Activated naive CD4-positive, alpha-beta T cell treated with anti-CD3 and anti-CD28 coated beads, Interleukin-2, amount 50 U/mL, for 24 hours (primary cell): Measurements from ENCODE around the gene SHANK3.

Experiments used
- H3K27ac Mint-ChIP-seq: one replicate; pipeline ENCODE4 v1.8.0; 2021; ENCODE audit warnings: mild to moderate bottlenecking, mixed read lengths
- H3K27me3 Mint-ChIP-seq: one replicate; pipeline ENCODE4 v1.8.0; 2021; ENCODE audit warnings: mixed read lengths
- H3K36me3 Mint-ChIP-seq: one replicate; pipeline ENCODE4 v1.8.0; 2021; ENCODE audit warnings: mixed read lengths
- H3K4me1 Mint-ChIP-seq: one replicate; pipeline ENCODE4 v1.8.0; 2021; ENCODE audit warnings: mixed read lengths
- H3K4me3 Mint-ChIP-seq: one replicate; pipeline ENCODE4 v1.8.0; 2021; ENCODE audit warnings: mild to moderate bottlenecking, mixed read lengths
- H3K9me3 Mint-ChIP-seq: one replicate; pipeline ENCODE4 v1.8.0; 2021; ENCODE audit warnings: mixed read lengths

The SHANK3 gene

DNA sequence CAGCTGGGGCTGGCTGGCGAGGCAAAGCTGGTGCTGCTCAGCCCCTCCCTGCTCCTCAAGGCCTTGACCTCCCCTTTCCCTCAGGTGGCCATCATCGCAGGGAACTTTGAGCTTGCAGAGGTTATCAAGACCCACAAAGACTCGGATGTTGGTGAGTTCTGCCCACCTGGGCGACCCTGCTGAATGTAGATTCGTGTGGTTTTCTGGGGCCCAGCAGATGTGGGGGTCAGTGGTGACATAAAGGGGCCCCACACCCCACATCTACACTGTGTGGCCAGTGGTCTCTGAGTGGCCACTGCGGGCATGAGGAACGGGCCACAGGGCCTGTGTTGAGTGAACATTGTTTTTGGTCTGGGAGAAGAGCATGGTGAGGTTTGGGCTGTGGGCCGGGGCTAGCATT, 11.9 kb downstream of the SHANK3 start:
- Mint-ChIP-seq H3K36me3 (no peaks in the 10 kb centered on the region), H3K27ac (no peak overlapping the region), H3K4me1 (no peaks in the 10 kb centered on the region), H3K9me3 (no peaks in the 10 kb centered on the region), H3K4me3 (no peak overlapping the region), H3K27me3 (no peaks in the 10 kb centered on the region)

DNA sequence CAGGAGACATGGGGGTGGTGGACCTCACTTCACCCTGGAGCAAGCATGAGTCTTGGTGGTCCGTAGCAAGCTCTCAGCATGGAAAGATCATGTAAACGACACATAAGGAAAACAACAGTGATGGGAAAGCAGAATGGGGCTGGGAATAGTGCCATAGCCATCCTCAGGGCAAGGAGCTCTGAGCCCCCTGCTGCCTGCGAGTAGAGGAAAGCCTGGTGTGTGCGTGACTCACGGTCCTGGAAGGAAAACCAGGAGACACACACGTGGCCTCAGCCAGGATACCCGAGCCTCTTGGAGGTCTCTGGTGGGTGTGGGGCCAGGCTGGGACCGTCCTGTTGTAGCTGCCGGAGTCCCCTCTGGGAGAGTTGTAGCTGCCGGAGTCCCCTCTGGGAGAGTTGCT, 12.4 kb downstream of the SHANK3 start:
- no peak overlapping the region for H3K4me3 Mint-ChIP-seq
- H3K9me3 Mint-ChIP-seq = no peaks in the 10 kb centered on the region
- no peaks in the 10 kb centered on the region for H3K36me3 Mint-ChIP-seq
- H3K4me1 Mint-ChIP-seq = no peaks in the 10 kb centered on the region
- no peak overlapping the region for H3K27ac Mint-ChIP-seq
- H3K27me3 Mint-ChIP-seq = no peaks in the 10 kb centered on the region

DNA sequence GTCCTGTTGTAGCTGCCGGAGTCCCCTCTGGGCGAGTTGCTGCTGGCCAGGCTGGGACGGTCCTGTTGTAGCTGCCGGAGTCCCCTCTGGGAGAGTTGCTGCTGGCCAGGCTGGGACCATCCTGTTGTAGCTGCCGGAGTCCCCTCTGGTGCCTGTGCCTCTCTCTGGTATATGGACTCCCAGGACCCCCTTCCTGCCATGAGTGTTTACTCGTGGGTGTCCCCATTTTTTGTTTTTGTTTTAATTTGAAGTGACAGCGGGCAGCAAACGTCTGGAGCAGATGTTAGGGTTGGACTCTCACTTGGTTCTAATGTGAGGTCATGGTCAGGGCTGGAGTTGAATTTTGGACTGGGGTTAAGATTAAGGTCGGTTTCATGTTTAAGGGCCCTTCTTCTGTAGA, 14.2 kb downstream of the SHANK3 start:
- no peak overlapping the region for H3K4me3 Mint-ChIP-seq
- no peaks in the 10 kb centered on the region for H3K9me3 Mint-ChIP-seq
- no peaks in the 10 kb centered on the region for H3K36me3 Mint-ChIP-seq
- H3K27ac Mint-ChIP-seq = no peak overlapping the region
- H3K4me1 Mint-ChIP-seq = no peaks in the 10 kb centered on the region
- no peaks in the 10 kb centered on the region for H3K27me3 Mint-ChIP-seq

DNA sequence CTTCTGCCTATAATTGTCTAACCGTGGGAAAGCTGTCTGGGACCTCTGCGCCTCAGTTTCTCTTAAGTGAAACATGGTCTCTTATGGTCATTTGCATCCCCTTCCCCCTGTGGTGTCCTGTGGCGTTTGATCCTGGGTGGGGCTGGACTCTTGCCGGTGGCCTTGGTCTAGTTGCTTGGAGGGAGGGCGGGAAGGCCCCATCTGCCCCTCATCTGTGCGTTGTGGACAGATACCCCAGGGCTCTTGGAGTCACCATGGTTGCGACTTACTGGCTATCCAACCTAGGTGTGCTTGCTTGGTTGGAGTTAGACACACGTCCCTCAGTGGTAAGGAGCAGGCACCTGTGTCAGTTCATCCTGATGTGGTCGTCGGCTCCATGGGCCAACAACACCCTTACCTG, 15.2 kb downstream of the SHANK3 start:
- no peaks in the 10 kb centered on the region for H3K27me3 Mint-ChIP-seq
- H3K4me3 Mint-ChIP-seq = no peak overlapping the region
- no peaks in the 10 kb centered on the region for H3K4me1 Mint-ChIP-seq
- no peaks in the 10 kb centered on the region for H3K9me3 Mint-ChIP-seq
- H3K36me3 Mint-ChIP-seq = no peaks in the 10 kb centered on the region
- peak overlapping the region; percentile 23 for H3K27ac Mint-ChIP-seq

DNA sequence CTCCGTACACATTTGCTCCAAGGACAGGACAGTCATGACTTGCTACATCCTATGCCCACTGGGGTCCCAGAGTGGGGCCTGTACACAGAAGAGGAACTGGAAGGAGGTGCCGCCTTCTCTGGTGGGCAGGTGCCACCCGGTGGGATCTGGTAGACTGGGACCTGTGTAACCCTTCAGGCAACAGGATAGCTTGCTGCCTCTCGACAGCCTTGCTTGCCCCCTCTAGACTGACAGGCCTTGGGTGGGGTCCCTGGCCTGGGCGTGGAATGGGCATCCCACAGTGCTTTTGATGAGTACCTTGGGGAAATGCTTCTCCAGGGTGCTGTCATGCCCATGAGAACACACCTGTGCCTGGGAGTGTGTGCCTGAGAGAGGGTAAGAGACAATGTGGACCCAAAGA, 15.8 kb downstream of the SHANK3 start:
- Mint-ChIP-seq H3K36me3 (no peaks in the 10 kb centered on the region), H3K4me1 (no peaks in the 10 kb centered on the region), H3K27ac (no peak overlapping the region), H3K4me3 (no peak overlapping the region), H3K27me3 (no peaks in the 10 kb centered on the region), H3K9me3 (no peaks in the 10 kb centered on the region)

DNA sequence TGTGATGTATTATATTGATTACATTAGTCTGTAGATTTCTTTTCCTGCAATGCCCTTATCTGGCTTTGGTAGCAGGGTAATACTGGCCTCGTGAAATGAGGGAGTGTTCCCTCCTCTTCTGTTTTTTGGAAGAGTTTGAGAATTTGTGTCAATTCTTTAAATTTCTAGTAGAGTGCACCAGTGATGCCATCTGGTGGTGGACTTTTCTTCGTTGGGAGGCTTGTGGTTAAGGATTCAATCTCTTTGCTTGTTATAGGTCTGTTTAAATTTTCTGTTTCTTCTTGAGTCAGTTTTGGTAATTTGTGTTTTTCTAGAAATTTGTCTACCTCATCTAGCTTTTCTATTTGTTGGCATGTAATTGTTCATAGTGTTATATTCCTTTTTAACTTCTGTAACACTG, 18.9 kb downstream of the SHANK3 start:
- no peak overlapping the region for H3K27ac Mint-ChIP-seq
- no peaks in the 10 kb centered on the region for H3K36me3 Mint-ChIP-seq
- H3K9me3 Mint-ChIP-seq = no peaks in the 10 kb centered on the region
- no peaks in the 10 kb centered on the region for H3K4me1 Mint-ChIP-seq
- no peak overlapping the region for H3K4me3 Mint-ChIP-seq
- no peaks in the 10 kb centered on the region for H3K27me3 Mint-ChIP-seq

DNA sequence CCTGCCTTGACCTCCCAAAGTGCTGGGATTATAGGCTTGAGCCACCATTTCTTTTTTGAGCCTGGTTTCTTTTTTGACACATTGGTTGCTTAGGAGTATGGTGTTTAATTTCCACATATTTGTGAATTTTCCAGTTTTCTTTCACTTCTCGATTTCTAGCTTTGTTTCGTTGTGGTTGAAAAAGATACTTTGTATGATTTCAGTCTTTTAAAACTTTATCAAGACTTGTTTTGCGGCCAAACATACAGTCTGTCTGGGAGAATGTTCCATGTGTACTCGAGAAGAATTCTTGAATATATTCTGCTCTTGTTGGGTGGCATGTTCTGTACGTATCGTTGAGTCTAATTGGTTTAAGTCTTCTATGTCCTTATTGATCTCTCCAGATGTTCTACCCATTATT, 20.8 kb downstream of the SHANK3 start:
- Mint-ChIP-seq H3K4me3 (no peak overlapping the region), H3K4me1 (no peaks in the 10 kb centered on the region), H3K36me3 (no peaks in the 10 kb centered on the region), H3K9me3 (no peaks in the 10 kb centered on the region), H3K27me3 (no peaks in the 10 kb centered on the region), H3K27ac (no peak overlapping the region)

DNA sequence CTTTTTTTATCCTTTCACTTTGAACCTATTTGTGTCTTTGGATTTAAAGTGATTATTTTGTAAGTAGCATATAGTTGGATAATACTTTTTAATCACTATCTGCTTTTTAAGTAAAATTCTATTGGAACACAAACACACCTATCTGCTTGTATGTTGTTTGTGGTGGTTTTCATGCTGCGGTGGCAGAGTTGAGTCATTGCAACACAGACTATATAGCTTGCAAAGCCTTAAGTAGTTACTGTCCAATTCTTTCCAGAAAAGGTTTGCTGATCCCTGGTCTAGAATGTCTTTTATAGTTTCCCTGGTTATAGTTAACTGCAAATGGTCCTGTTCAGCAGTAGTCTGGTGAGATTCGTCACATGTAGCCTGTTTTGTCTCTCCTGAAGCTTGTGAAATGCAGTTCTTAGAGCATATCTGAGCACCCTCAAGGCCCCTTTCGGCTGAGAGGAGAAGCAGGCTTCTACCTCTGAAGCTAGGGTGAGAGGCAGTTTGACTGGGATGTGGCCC, 21.5 kb downstream of the SHANK3 start:
- no peaks in the 10 kb centered on the region for H3K4me1 Mint-ChIP-seq
- H3K27ac Mint-ChIP-seq = no peak overlapping the region
- H3K27me3 Mint-ChIP-seq = no peaks in the 10 kb centered on the region
- H3K36me3 Mint-ChIP-seq = no peaks in the 10 kb centered on the region
- no peak overlapping the region for H3K4me3 Mint-ChIP-seq
- no peaks in the 10 kb centered on the region for H3K9me3 Mint-ChIP-seq

DNA sequence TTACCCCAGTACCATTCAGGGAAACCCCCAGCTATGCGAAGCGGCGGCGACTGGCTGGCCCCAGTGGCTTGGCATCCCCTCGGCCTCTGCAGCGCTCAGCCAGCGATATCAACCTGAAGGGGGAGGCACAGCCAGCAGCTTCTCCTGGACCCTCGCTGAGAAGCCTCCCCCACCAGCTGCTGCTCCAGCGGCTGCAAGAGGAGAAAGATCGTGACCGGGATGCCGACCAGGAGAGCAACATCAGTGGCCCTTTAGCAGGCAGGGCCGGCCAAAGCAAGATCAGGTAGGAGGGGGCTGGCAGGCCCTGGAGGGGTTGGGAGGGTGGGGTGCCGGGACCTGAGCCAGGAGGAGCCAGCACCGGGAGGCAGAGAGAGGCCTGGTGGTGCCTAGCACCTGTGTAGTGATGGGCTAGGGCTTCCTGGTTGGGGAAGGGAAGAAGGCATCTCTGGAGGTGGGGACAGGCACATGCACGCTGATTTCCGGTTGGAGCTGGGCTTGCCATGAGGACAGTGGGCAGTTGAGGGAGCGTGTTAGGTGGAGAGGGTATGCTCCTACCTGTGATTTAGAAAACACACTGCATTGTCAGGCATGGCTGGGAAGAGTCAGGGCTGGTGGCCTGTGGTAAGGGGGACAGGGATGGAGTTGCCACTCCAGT, 22.3 kb downstream of the SHANK3 start:
- Mint-ChIP-seq H3K9me3 (no peaks in the 10 kb centered on the region), H3K4me3 (no peak overlapping the region), H3K36me3 (no peaks in the 10 kb centered on the region), H3K27me3 (no peaks in the 10 kb centered on the region), H3K27ac (no peak overlapping the region), H3K4me1 (no peaks in the 10 kb centered on the region)

DNA sequence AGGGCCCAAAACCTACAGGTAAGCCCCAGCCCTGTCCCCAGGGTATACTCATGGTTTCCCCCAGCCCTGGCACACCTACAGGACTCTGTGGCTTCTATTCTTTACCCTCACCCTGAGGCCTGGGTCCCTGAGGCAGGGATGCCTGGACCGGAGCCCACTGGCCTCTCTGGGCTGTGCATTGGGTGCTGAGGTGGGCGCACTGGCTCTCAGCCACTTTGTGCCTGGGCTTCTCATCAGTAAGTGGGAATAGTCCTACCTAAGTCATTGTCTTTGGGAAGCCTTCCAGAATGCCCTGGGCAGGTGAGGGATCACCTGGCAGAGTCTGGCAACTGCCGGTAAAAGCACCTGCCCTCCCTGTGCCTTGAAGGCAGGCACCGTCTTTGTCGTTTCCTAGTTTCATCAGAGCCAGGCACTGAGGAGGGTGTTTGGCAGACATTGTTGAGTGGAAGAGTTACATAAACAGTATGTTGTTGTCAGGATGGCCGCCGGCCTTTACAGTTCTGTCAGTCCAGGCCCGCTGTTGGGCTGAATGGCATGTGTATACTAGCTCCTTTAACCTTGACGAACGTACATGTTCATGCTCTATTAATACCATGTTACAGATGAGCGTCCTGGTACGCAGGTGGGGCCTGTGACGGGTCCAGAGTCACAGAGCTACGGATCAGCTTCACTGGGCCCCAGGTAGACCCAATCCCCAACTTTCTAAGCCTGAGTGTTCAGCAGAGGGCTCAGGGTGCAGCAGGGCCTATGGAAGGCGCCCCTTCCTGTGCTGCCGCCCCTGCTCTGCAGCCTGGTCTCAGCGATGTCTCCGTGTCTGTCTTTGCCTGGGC, 23.0 kb downstream of the SHANK3 start:
- Mint-ChIP-seq H3K27ac (peak overlapping the region; percentile 17), H3K27me3 (no peaks in the 10 kb centered on the region), H3K9me3 (no peaks in the 10 kb centered on the region), H3K4me1 (no peaks in the 10 kb centered on the region), H3K4me3 (no peak overlapping the region), H3K36me3 (no peaks in the 10 kb centered on the region)

DNA sequence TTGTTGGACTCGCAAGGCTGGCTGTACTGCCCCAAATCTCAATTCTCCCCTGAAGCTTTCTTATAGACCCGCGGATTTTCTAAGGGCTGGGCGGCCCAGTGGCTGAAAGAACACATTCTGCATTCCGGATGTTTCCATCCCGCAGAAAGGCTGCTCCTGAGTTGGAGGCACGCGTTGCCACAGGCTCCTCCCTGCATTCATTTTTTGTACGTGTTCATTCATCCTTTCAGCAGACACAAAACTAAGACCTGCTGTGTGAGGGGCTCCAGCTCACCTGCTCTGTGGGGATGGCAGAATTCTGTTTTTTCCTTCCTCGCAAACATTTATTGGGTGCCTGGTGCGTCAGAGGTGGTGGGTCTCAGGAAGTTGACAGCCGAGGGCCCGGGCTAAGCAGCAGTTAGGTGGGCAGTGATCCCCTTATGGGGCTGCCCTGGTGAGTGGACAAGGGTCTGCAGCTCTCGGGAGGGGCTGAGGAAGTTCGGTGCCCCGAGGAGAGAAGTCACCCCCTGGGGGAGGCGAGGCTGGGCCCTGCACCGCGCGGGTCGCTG, 23.7 kb downstream of the SHANK3 start:
- Mint-ChIP-seq H3K27ac (peak overlapping the region; percentile 17), H3K9me3 (no peaks in the 10 kb centered on the region), H3K4me3 (no peak overlapping the region)

DNA sequence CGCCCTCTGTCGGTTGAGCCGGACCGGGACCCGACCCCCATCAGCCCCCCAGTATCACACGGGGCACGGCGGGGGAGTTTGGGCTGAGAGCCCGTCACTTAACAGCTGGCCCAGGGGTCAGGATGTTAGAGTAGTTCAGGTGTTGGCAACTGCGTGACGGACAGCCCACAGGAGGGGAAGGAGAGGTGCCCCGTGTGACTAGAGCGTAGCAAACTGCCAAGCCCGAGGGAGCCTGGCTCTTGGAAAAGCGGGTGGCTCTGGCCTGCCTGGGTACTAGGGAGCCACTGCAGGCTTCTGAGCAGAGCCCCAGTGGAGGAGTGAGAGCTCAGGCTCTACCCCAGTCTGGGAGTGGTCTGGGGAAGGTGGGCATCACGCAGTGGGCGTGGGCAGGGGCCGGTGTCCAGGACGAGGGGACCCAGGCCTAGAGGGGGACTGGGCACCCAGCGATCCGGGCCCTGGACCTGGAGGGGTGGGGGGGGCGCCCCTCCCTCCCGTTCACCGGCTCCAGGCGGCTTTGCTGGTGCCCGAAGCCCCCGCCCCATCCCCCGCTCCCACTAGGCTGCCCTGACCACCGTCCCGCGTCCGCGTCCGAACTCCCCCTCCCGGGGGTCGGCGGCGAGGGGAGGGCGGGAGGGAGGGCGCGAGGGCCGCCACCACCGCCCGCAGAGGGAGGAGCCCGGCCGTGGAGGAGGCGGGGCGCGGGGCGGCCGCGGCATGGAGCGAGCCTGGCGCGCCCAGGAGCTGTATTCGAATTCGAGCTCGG, 24.4 kb downstream of the SHANK3 start:
- Mint-ChIP-seq H3K27me3 (no peaks in the 10 kb centered on the region), H3K36me3 (no peaks in the 10 kb centered on the region), H3K4me1 (no peaks in the 10 kb centered on the region), H3K9me3 (no peaks in the 10 kb centered on the region), H3K27ac (no peak overlapping the region), H3K4me3 (no peak overlapping the region)

More for the DNA sequence above, 23.7 kb downstream of the SHANK3 start:
- Mint-ChIP-seq H3K36me3 (no peaks in the 10 kb centered on the region), H3K27me3 (no peaks in the 10 kb centered on the region), H3K4me1 (no peaks in the 10 kb centered on the region)

DNA sequence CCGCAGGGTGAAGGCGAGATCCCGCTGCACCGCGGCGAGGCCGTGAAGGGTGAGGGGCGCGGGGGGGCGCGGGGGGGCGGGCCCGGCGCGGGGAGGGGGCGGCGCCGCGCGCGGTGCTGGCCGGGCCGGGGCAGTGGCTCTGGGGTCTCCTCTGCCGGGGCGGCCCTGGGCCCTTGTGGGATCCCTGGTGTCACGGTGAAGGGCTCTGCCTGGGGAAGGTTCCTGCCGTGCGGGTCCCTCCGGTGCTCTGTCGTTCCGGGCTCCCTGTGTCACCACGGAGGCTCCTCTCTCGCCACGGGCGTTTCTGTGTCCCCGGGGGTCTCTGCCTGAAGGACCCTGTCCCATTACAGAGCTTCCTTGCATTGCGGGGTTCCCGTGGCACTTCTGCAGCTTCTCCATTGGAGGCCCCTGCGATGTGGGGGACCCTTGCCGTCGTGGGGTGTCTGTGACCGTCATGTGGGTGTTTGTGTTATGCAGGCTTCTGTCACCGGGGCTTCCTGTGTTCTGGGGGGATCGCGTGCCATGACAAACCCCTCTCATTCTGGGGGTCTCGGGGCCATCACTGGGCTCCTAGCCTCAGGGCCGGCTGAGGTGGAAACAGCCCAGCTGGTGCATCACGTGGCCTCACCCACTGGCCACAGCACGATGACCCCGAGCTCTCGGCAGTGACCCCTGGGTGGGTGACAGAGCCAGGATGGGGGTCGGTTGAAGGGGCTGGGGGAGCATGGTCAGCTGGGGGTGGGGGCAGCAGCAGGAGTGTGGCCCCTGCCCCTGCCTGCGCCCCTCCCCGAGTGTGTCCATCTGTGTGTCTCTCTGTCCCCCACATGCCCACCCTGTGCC, 25.3 kb downstream of the SHANK3 start:
- Mint-ChIP-seq H3K27ac (no peak overlapping the region), H3K4me3 (no peak overlapping the region), H3K27me3 (no peaks in the 10 kb centered on the region), H3K4me1 (peaks cover 9% of the 10 kb centered on the region), H3K36me3 (no peaks in the 10 kb centered on the region), H3K9me3 (no peaks in the 10 kb centered on the region)

DNA sequence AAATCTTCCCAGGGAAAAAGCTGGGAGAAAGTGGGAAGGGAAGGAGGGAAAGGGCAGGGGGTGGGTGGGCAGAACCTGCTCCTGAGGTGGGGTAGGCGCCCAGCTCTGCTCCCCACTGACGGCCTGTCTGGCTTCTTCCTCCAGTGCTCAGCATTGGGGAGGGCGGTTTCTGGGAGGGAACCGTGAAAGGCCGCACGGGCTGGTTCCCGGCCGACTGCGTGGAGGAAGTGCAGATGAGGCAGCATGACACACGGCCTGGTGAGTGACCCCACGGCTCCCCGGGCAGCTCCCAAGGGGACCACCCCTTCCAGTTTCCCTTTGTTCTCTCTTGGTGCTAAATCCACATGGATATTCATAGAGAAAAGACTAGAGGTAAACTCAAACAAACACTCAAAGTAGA, 25.9 kb downstream of the SHANK3 start:
- no peaks in the 10 kb centered on the region for H3K9me3 Mint-ChIP-seq
- no peaks in the 10 kb centered on the region for H3K27me3 Mint-ChIP-seq
- H3K36me3 Mint-ChIP-seq = no peaks in the 10 kb centered on the region
- H3K27ac Mint-ChIP-seq = no peak overlapping the region
- peaks cover 9% of the 10 kb centered on the region for H3K4me1 Mint-ChIP-seq
- no peak overlapping the region for H3K4me3 Mint-ChIP-seq
